Effector memory CD8-positive, alpha-beta T cell (primary cell): ENCODE measurements around the gene ZNF516.

Source experiments
- ATAC-seq: fragments of 150-1000 bp; cut with Tn5 transposase; replicated peaks from 2 replicates; pipeline ENCODE4 v1.10.0; 2021; ENCODE audit warnings: mild to moderate bottlenecking, moderate library complexity
- DNase-seq, 3 experiments: peaks; one replicate each; pipeline ENCODE4 v3.0.0; 2021
- H3K27ac Mint-ChIP-seq, 2 donors: one replicate each; pipeline ENCODE4 v1.8.0; 2022; ENCODE audit warnings: mild to moderate bottlenecking in 2 of 2, mixed read lengths in 2 of 2, moderate library complexity in 2 of 2
- H3K27me3 Mint-ChIP-seq, 2 donors: one replicate each; pipeline ENCODE4 v1.8.0; 2022; ENCODE audit warnings: mixed read lengths in 2 of 2
- H3K36me3 Mint-ChIP-seq: one replicate; pipeline ENCODE4 v1.8.0; 2022; ENCODE audit warnings: mild to moderate bottlenecking, moderate library complexity, mixed read lengths; ENCODE audit not compliant: insufficient read depth
- H3K4me1 Mint-ChIP-seq, 2 donors: one replicate each; pipeline ENCODE4 v1.8.0; 2022; ENCODE audit warnings: low read depth in 2 of 2, mixed read lengths in 2 of 2
- H3K4me3 Mint-ChIP-seq, 2 donors: one replicate each; pipeline ENCODE4 v1.8.0; 2022; ENCODE audit warnings: mild to moderate bottlenecking in 2 of 2, mixed read lengths in 2 of 2, moderate library complexity in 2 of 2
- H3K9me3 Mint-ChIP-seq, 2 donors: one replicate each; pipeline ENCODE4 v1.8.0; 2022; ENCODE audit warnings: mixed read lengths in 2 of 2

The ZNF516 gene

GRCh38 chr18:76323891-76324290 lies 171.2 kb downstream of the ZNF516 start:
- no peak for ATAC-seq
- H3K4me3 Mint-ChIP-seq = no peak overlapping the region
- no peak for DNase-seq
- peaks cover 25 to 33% of the 10 kb centered on the region in 2 donors for H3K27me3 Mint-ChIP-seq
- H3K9me3 Mint-ChIP-seq = no peaks in the 10 kb centered on the region
- H3K36me3 Mint-ChIP-seq = no peaks in the 10 kb centered on the region
- H3K27ac Mint-ChIP-seq = no peak overlapping the region
- H3K4me1 Mint-ChIP-seq = no peaks in the 10 kb centered on the region

- no peaks in the 10 kb centered on the region for H3K36me3 Mint-ChIP-seq
- no peaks in the 10 kb centered on the region for H3K9me3 Mint-ChIP-seq
These were observed 172.4 kb downstream of the ZNF516 start for GRCh38 chr18:76322686-76323085.

GRCh38 chr18:76319366-76319765 lies 175.7 kb downstream of the ZNF516 start:
- Mint-ChIP-seq H3K4me1 (no peaks in the 10 kb centered on the region), H3K9me3 (no peaks in the 10 kb centered on the region), H3K27ac (no peak overlapping the region), H3K4me3 (no peak overlapping the region), H3K27me3 (peaks cover 10 to 11% of the 10 kb centered on the region in 2 donors), H3K36me3 (no peaks in the 10 kb centered on the region)
- DNase-seq (no peak), ATAC-seq (no peak)

More at GRCh38 chr18:76322686-76323085, 172.4 kb downstream of the ZNF516 start:
- Mint-ChIP-seq H3K4me1 (no peaks in the 10 kb centered on the region), H3K4me3 (no peak overlapping the region), H3K27me3 (peaks cover 23 to 25% of the 10 kb centered on the region in 2 donors), H3K27ac (no peak overlapping the region)
- DNase-seq (no peak), ATAC-seq (no peak)

GRCh38 chr18:76318607-76319006 lies 176.4 kb downstream of the ZNF516 start:
- Mint-ChIP-seq H3K4me1 (no peaks in the 10 kb centered on the region), H3K27ac (no peak overlapping the region), H3K36me3 (no peaks in the 10 kb centered on the region), H3K4me3 (no peak overlapping the region), H3K27me3 (peaks cover 6 to 7% of the 10 kb centered on the region in 2 donors), H3K9me3 (no peaks in the 10 kb centered on the region)
- no peak for DNase-seq
- no peak for ATAC-seq

- H3K4me3 Mint-ChIP-seq = no peak overlapping the region
- ATAC-seq = no peak
- no peak overlapping the region for H3K27ac Mint-ChIP-seq
- DNase-seq = no peak
- no peaks in the 10 kb centered on the region for H3K9me3 Mint-ChIP-seq
- H3K4me1 Mint-ChIP-seq = no peaks in the 10 kb centered on the region
- H3K27me3 Mint-ChIP-seq = peaks cover 6 to 15% of the 10 kb centered on the region in 2 donors
- no peaks in the 10 kb centered on the region for H3K36me3 Mint-ChIP-seq
These were observed 177.9 kb downstream of the ZNF516 start for GRCh38 chr18:76317136-76317535.

GRCh38 chr18:76315722-76316230 lies 179.3 kb downstream of the ZNF516 start:
- H3K4me1 Mint-ChIP-seq = no peaks in the 10 kb centered on the region
- DNase-seq = no peak

GRCh38 chr18:76314496-76314895 lies 180.5 kb downstream of the ZNF516 start:
- Mint-ChIP-seq H3K27me3 (peaks cover 6 to 15% of the 10 kb centered on the region in 2 donors), H3K4me1 (no peaks in the 10 kb centered on the region), H3K36me3 (no peaks in the 10 kb centered on the region), H3K9me3 (no peaks in the 10 kb centered on the region), H3K4me3 (no peak overlapping the region), H3K27ac (no peak overlapping the region)
- DNase-seq (no peak), ATAC-seq (no peak)

More at GRCh38 chr18:76315722-76316230, 179.3 kb downstream of the ZNF516 start:
- H3K9me3 Mint-ChIP-seq = no peaks in the 10 kb centered on the region
- no peak for ATAC-seq
- no peak overlapping the region for H3K27ac Mint-ChIP-seq
- H3K27me3 Mint-ChIP-seq = peaks cover 6 to 15% of the 10 kb centered on the region in 2 donors
- no peaks in the 10 kb centered on the region for H3K36me3 Mint-ChIP-seq
- no peak overlapping the region for H3K4me3 Mint-ChIP-seq

GRCh38 chr18:76314015-76314414 lies 181.0 kb downstream of the ZNF516 start:
- no peak for DNase-seq
- no peaks in the 10 kb centered on the region for H3K36me3 Mint-ChIP-seq
- ATAC-seq = no peak
- H3K4me1 Mint-ChIP-seq = no peaks in the 10 kb centered on the region
- no peak overlapping the region for H3K4me3 Mint-ChIP-seq
- H3K27ac Mint-ChIP-seq = no peak overlapping the region
- H3K9me3 Mint-ChIP-seq = no peaks in the 10 kb centered on the region
- H3K27me3 Mint-ChIP-seq = peaks cover 6 to 13% of the 10 kb centered on the region in 2 donors
